Measurements from ENCODE around the gene GCDH.

DNA sequence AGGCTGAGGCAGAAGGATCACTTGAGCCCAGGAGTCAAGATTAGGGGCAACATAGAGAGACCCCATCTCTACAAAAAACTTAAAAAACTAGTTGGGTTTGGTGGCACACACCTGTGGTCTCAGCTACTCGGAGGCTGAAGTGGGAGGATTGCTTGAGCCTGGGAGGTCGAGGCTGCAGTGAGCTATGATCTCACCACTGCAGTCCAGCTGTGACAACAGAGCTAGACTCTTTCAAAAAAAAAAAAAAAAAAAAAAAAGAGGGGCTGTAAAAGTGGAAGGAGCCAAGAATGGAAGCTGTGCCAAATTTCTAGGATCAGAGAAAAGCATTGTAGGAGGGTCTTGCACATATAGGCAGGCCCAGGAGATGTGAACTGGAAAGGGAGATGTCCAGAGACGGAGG lies 19.3 kb upstream of the GCDH start:
- TF ChIP-seq, protein P1, sequence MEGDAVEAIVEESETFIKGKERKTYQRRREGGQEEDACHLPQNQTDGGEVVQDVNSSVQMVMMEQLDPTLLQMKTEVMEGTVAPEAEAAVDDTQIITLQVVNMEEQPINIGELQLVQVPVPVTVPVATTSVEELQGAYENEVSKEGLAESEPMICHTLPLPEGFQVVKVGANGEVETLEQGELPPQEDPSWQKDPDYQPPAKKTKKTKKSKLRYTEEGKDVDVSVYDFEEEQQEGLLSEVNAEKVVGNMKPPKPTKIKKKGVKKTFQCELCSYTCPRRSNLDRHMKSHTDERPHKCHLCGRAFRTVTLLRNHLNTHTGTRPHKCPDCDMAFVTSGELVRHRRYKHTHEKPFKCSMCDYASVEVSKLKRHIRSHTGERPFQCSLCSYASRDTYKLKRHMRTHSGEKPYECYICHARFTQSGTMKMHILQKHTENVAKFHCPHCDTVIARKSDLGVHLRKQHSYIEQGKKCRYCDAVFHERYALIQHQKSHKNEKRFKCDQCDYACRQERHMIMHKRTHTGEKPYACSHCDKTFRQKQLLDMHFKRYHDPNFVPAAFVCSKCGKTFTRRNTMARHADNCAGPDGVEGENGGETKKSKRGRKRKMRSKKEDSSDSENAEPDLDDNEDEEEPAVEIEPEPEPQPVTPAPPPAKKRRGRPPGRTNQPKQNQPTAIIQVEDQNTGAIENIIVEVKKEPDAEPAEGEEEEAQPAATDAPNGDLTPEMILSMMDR (IDR thresholded peaks at IDR 0.05), result no peak
- TF ChIP-seq POLR2A (IDR thresholded peaks at IDR 0.05) (no peak), POLR2AphosphoS5 (IDR thresholded peaks at IDR 0.05) (no peak)
